IMR-90 (cell line): Measurements from ENCODE around the gene JPH3. TPM values are rescaled to one million over a fixed set of nuclear protein-coding genes. Genes with fewer than 3 reads are reported as not detected.

Experiments
- ATAC-seq: fragments of 200-7000 bp; cut with Tn5 transposase; 2 replicates; pipeline ENCODE4 v1.9.1; 2020; ENCODE audit warnings: low read depth, mild to moderate bottlenecking, moderate library complexity
- BruUV-seq: library from RNA; stranded (reverse); fragments of 400-500 nt; replicated peaks from 2 replicates; lab custom pipeline; 2021; lab: Mats Ljungman, UMichigan
- CTCF ChIA-PET: fragments of 300-600 bp; formaldehyde crosslinking; extraction: SDS; loops from one replicate; lab custom pipeline; 2021; ENCODE audit warnings: antibody characterized with exemption; lab: Yijun Ruan, JAX
- POLR2A ChIA-PET: fragments of 300-600 bp; sonication (Branson Sonifier 250); formaldehyde crosslinking; loops from one replicate; lab custom pipeline; 2022; ENCODE audit warnings: antibody characterized with exemption; ENCODE audit not compliant: unreplicated experiment; lab: Charles Lee
- DNase-seq: peaks from one replicate; pipeline ENCODE4 v3.0.0; 2013
- H2AFZ ChIP-seq: replicated peaks from 2 replicates; pipeline ENCODE3; 2013; ENCODE audit warnings: low read length, mild to moderate bottlenecking; ENCODE audit not compliant: poor library complexity
- H2AK5ac ChIP-seq: 2 replicates; pipeline ENCODE4 v1.6.1; 2013; ENCODE audit warnings: low read depth, low read length, inconsistent platforms
- H2AK9ac ChIP-seq: replicated peaks from 2 replicates; pipeline ENCODE3; 2013; ENCODE audit warnings: mild to moderate bottlenecking, low read depth, low read length, moderate library complexity; ENCODE audit not compliant: poor library complexity
- H2BK120ac ChIP-seq: 2 replicates; pipeline ENCODE4 v1.6.1; 2013; ENCODE audit warnings: low read depth, low read length, inconsistent platforms
- H2BK15ac ChIP-seq: 3 replicates; pipeline ENCODE4 v1.6.1; 2013; ENCODE audit warnings: low read depth, low read length, inconsistent platforms
- H2BK20ac ChIP-seq: 2 replicates; pipeline ENCODE4 v1.6.1; 2013; ENCODE audit warnings: low read depth, mild to moderate bottlenecking, inconsistent platforms, low read length, moderate library complexity
- H2BK5ac ChIP-seq: 2 replicates; pipeline ENCODE4 v1.6.1; 2013; ENCODE audit warnings: mild to moderate bottlenecking, low read depth, low read length, inconsistent platforms; ENCODE audit not compliant: poor library complexity, severe bottlenecking
- H3K14ac ChIP-seq: replicated peaks from 2 replicates; pipeline ENCODE4 v1.6.1; 2013; ENCODE audit warnings: low read depth, low read length, inconsistent platforms
- H3K18ac ChIP-seq: 2 replicates; pipeline ENCODE4 v1.6.1; 2013; ENCODE audit warnings: low read depth, low read length, control low read depth
- H3K23ac ChIP-seq: 2 replicates; pipeline ENCODE4 v1.6.1; 2013; ENCODE audit warnings: low read depth, low read length, inconsistent platforms
- H3K27ac ChIP-seq: 2 replicates; pipeline ENCODE4 v1.5.1; 2013; ENCODE audit warnings: mild to moderate bottlenecking, control low read depth, low read length; ENCODE audit not compliant: insufficient read depth
- H3K27me3 ChIP-seq: 2 replicates; pipeline ENCODE4 v1.6.1; 2013; ENCODE audit warnings: low read length; ENCODE audit not compliant: control insufficient read depth, insufficient read depth
- H3K36me3 ChIP-seq: 2 replicates; pipeline ENCODE4 v1.6.1; 2013; ENCODE audit warnings: low read length, mixed read lengths; ENCODE audit not compliant: control insufficient read depth, insufficient read depth
- H3K4ac ChIP-seq: 2 replicates; pipeline ENCODE4 v1.6.1; 2013; ENCODE audit warnings: low read depth, low read length, inconsistent platforms
- H3K4me1 ChIP-seq: 2 replicates; pipeline ENCODE4 v1.6.1; 2013; ENCODE audit warnings: low read length, mixed read lengths; ENCODE audit not compliant: control insufficient read depth, insufficient read depth
- H3K4me2 ChIP-seq: 2 replicates; pipeline ENCODE4 v1.6.1; 2013; ENCODE audit warnings: low read depth, mild to moderate bottlenecking, control low read depth, low read length, moderate library complexity
- H3K4me3 ChIP-seq: 2 replicates; pipeline ENCODE4 v1.5.1; 2013; ENCODE audit warnings: low read depth, mild to moderate bottlenecking, control low read depth, low read length, moderate library complexity; ENCODE audit not compliant: insufficient read depth
- H3K56ac ChIP-seq: 2 replicates; pipeline ENCODE4 v1.6.1; 2013; ENCODE audit warnings: low read length, inconsistent platforms; ENCODE audit not compliant: insufficient read depth; ENCODE audit errors: extremely low read depth
- H3K79me1 ChIP-seq, 2 experiments: 2 replicates each; pipeline ENCODE4 v1.6.1; 2013; ENCODE audit warnings: low read length in 2 of 2, inconsistent platforms in 1 of 2, low read depth in 1 of 2
- H3K9ac ChIP-seq: 2 replicates; pipeline ENCODE4 v1.6.1; 2013; ENCODE audit warnings: low read depth, low read length, control low read depth
- H3K9me1 ChIP-seq: 2 replicates; pipeline ENCODE4 v1.6.1; 2013; ENCODE audit warnings: low read length, inconsistent platforms; ENCODE audit not compliant: insufficient read depth
- H3K9me3 ChIP-seq: 2 replicates; pipeline ENCODE4 v1.6.1; 2013; ENCODE audit warnings: low read length; ENCODE audit not compliant: control insufficient read depth, insufficient read depth
- H4K20me1 ChIP-seq: 2 replicates; pipeline ENCODE4 v1.6.1; 2013; ENCODE audit warnings: low read length, inconsistent platforms; ENCODE audit not compliant: insufficient read depth
- H4K5ac ChIP-seq: 2 replicates; pipeline ENCODE4 v1.6.1; 2013; ENCODE audit warnings: mild to moderate bottlenecking, low read depth, low read length, control low read depth
- H4K8ac ChIP-seq, 2 experiments: 2 replicates each; pipeline ENCODE4 v1.6.1; 2013; ENCODE audit warnings: low read depth in 2 of 2, low read length in 2 of 2, control low read depth in 1 of 2, inconsistent platforms in 1 of 2
- H4K91ac ChIP-seq: 2 replicates; pipeline ENCODE4 v1.6.1; 2013; ENCODE audit warnings: low read depth, low read length, inconsistent platforms; ENCODE audit not compliant: insufficient read depth
- FOS ChIP-seq: fragments of 150-350 bp; IDR thresholded peaks from 2 replicates; pipeline ENCODE4 v1.6.1; 2016; ENCODE audit warnings: low read depth, low read length
- RAD21 ChIP-seq: IDR thresholded peaks from 2 replicates; pipeline ENCODE4 v1.6.1; 2012; ENCODE audit warnings: low read length, improper control_type of control experiment
- WGBS, 2 experiments: methylation state at CpG; one replicate each; pipeline versions ENCODE4 v1.1.5 to v1.1.7; 2013; ENCODE audit warnings: missing lambda C conversion rate in 2 of 2; ENCODE audit not compliant: insufficient read length in 1 of 2; ENCODE audit errors: extremely low coverage in 2 of 2; 5-methylcytosine and 5-hydroxymethylcytosine counted together
- dilution Hi-C: fragments of 300-500 bp; cut with HindIII; formaldehyde crosslinking; loops from one replicate; pipeline ENCODE4 v1.14.3; 2018; ENCODE audit warnings: low sequenced_read_pairs; ENCODE audit not compliant: unreplicated experiment
- in situ Hi-C: fragments of 300-500 bp; cut with MboI; formaldehyde crosslinking; loops from 3 replicates; pipeline ENCODE4 v1.14.3; 2019; ENCODE audit warnings: low sequenced_read_pairs, inconsistent platforms, mixed read lengths
- intact Hi-C: fragments of 100-400 bp; cut with micrococcal nuclease; formaldehyde crosslinking; loops from 2 replicates; pipeline ENCODE4 v1.10.0; 2022
- polyA plus RNA-seq, 3 experiments: library from polyadenylated mRNA; depleted of rRNA; stranded (reverse); fragments of >200 nt; gene quantifications; 2 replicates each; pipeline ENCODE4 v1.2.3, GENCODE V29; 2012; ENCODE audit warnings: low replicate concordance in 1 of 3
- total RNA-seq: library from RNA; depleted of rRNA; stranded (reverse); fragments of >200 nt; gene quantifications from 2 replicates; pipeline ENCODE4 v1.2.3, GENCODE V29; 2012

Gene JPH3
- total and polyA plus RNA-seq, 2 of the 4 experiments (the other 2 are of a cell fraction) = 0.03 TPM; not detected in 1

- no peak overlapping the region for H3K23ac ChIP-seq
- H2AK9ac ChIP-seq = no peak overlapping the region
- no peak overlapping the region for H3K9ac ChIP-seq
- peak overlapping the region; percentile 26 for H2AFZ ChIP-seq
- no peaks in the 10 kb centered on the region for H3K9me3 ChIP-seq
- H3K27ac ChIP-seq = no peak overlapping the region
- peak overlapping the region; percentile 78 for H3K4ac ChIP-seq
- 0 out of 2 replicates have a peak overlapping the region, but pooled peaks have one; percentile 64 for H4K91ac ChIP-seq
- H2BK120ac ChIP-seq = peak overlapping the region; percentile 64
- DNase-seq (peak; percentile 65), ATAC-seq (no peak)
- no peak overlapping the region for H4K5ac ChIP-seq
- 0 out of 4 replicates have a peak overlapping the region, but pooled peaks of 1 of the 2 experiments have one; percentile 47 for H4K8ac ChIP-seq
- POLR2A ChIA-PET = interaction anchor here (0.6 kb wide), 1 partner anchor 182 kb away, joined by 9 read pairs; no protein-coding TSS in a partner anchor
- peak overlapping the region; percentile 18 for H2BK5ac ChIP-seq
- WGBS, 2 experiments = 65% methylated on average over 10 of the region's 23 CpGs; no CpG with 5 or more reads in 1 of the 2 experiments
- H3K4me2 ChIP-seq = no peak overlapping the region
- H2AK5ac ChIP-seq = peak overlapping the region; percentile 83; the same call in 1 of the 2 replicates
- peak overlapping the region; percentile 30; the same call in 1 of the 2 replicates for H3K14ac ChIP-seq
- BruUV-seq = no TSS peak
- intact Hi-C loops = loop anchor here (2.0 kb wide), 1 partner anchor 91 kb away; the partner anchor contains the start of gene ZCCHC14
- no peak overlapping the region for H3K56ac ChIP-seq
- CTCF ChIA-PET = no interaction called here
- peaks cover 18% of the 10 kb centered on the region for H3K9me1 ChIP-seq
- dilution Hi-C loops = no loop called here
- H3K27me3 ChIP-seq = peaks cover 10% of the 10 kb centered on the region; the same call in 1 of the 2 replicates
- H3K18ac ChIP-seq = peak overlapping the region; percentile 48; the same call in 1 of the 2 replicates
- TF ChIP-seq RAD21 (no peak), FOS (0 out of 2 replicates have a peak, but pooled peaks have one; percentile 2)
- H2BK15ac ChIP-seq = no peak overlapping the region
- in situ Hi-C loops = no loop called here
- H3K36me3 ChIP-seq = no peaks in the 10 kb centered on the region
- no peak overlapping the region for H3K4me3 ChIP-seq
- H3K4me1 ChIP-seq = peaks cover 26% of the 10 kb centered on the region
- no peaks in the 10 kb centered on the region for H4K20me1 ChIP-seq
- H3K79me1 ChIP-seq = 0 out of 4 replicates have a peak, but pooled peaks cover 0 to 5% of the 10 kb centered on the region in 2 experiments
- peak overlapping the region; percentile 47; the same call in 1 of the 2 replicates for H2BK20ac ChIP-seq
These were observed 18.7 kb upstream of the JPH3 start for GRCh38 chr16:87583453-87584131.
